GM18907 (cell line): ENCODE results near the gene GAB4.
"Not testable (repeated sequence)": the region's sequence is repeated elsewhere in the genome, so short reads cannot be mapped to it uniquely, and the experiment has no call there.

Experiments used
- ATAC-seq: cut with Tn5 transposase; IDR thresholded peaks from one replicate; pipeline ENCODE4 v1.9.1; 2021; ENCODE audit warnings: mild to moderate bottlenecking, moderate library complexity; ENCODE audit not compliant: unreplicated experiment

The GAB4 gene, protein sequence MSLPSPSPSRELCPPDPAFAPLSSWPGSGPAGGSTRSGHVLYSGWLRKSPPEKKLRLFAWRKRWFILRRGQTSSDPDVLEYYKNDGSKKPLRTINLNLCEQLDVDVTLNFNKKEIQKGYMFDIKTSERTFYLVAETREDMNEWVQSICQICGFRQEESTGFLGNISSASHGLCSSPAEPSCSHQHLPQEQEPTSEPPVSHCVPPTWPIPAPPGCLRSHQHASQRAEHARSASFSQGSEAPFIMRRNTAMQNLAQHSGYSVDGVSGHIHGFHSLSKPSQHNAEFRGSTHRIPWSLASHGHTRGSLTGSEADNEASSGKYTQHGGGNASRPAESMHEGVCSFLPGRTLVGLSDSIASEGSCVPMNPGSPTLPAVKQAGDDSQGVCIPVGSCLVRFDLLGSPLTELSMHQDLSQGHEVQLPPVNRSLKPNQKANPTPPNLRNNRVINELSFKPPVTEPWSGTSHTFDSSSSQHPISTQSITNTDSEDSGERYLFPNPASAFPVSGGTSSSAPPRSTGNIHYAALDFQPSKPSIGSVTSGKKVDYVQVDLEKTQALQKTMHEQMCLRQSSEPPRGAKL

GRCh38 chr22:17007852-17008731 lies at the start of gene GAB4:
TSS of gene GAB4 (minus strand) at chr22:17008222. CDS start at chr22:17008114, 108 bp downstream.
- no peak for ATAC-seq

GRCh38 chr22:17056807-17057206 lies 48.8 kb upstream of the GAB4 start:
- no peak for ATAC-seq

DNA sequence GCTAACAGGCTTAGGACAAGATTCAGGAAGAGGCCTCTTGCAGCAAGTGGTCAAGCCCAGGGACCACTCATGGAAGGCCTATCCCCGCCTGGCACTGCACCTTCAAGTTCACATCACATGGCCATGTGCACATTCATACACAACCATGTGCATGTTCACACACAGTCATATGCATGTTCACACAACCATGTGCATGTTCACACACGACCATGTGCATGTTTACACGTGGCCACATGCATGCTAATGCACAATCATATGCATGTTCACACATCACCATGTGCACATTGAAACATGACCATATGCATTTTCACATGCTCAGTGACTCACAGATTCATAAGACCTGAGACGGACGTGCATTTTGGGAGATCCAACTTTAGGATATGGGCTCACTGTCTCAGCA lies 48.0 kb upstream of the GAB4 start:
- ATAC-seq = no peak

GRCh38 chr22:17047656-17048055 lies 39.6 kb upstream of the GAB4 start:
- no peak for ATAC-seq

- no peak for ATAC-seq
These were observed 38.7 kb upstream of the GAB4 start for GRCh38 chr22:17046566-17047348.

- no peak for ATAC-seq
These were observed 35.5 kb upstream of the GAB4 start for GRCh38 chr22:17043521-17043920.

DNA sequence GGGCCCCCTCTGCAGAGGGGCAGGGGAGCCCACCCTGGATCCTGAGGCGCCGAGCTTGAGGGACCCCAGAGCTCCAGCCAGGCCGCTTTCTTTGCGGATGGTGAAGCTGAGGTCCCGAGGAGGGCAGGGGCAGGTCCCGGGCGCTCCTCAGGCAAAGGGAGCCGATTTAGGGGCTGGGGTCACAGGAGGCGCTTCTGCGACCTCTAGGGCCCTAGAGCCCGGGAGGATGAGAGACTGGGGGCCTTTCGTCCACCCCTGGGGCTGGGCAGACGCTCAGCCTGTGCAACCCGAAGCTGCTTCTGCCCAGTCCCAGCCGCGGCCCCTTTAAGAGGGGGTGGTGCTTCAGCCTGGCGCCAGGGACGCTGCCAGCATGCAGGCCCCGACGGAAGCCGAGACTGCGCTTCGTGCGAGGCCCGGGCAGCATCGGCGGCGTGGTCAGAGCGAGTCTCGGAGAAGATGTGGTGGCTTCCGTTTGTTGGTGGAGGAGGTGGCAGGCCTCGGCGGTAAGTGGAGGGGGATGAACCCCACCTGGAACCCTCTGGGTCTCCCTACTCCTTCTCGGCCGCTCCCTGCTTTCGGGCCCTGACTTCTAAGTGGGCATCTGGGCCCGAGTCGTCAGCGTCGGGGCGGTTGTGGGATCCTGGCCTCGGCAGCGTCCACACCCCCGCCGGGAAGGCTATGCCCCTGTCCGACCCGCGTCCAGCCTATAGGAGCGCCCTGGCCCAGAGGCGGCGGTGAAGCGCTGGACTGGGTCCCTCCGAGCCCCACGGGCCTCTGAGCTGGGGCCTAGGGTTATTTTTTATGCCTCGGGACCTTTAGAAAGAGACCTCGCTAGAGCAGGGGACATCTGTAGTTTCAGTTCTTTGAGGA lies 29.1 kb upstream of the GAB4 start:
- ATAC-seq = not testable (repeated sequence)

DNA sequence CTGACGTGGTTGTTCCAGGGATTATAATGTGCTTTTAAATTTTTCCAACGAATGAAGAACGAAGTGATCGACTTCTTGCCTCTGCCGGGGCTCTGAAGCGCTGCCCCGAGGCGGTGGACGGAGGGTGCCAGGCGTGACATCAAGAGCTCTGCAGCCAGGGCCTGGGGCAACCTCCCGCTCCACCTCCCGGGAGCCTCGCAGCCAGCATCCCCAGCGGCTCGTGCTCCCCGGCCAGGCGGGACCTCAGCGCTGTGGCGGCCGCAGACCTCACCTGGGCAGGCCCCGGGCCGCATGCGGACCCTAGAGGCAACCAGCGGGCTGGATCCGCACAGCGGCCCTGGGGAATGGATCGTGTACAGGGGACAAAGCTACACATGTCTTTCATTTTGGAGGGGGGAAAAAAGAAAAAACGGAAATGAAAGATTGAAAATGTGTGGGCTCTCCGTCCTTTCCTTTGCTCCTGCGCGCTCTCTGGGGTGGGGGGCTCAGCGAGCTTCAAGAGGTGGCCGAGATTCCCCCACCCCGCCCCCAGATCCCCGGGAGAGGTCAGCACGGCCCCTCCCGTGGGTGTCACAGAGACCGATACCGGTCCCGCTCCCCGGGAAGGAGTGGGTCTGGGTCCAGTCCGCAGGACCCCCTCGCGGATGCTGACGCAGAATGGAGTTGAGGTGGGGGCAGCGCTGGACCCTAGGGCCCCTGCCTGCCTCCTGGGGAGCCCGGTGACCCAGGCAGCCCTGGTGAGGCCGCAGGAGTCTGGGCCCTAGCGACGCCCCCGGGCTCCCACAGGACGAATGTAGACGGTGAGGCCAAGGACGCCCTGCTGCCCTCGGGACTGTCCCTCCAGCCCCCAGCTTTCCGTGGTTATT lies 28.2 kb upstream of the GAB4 start:
- ATAC-seq = not testable (repeated sequence)

GRCh38 chr22:17035246-17035645 lies 27.2 kb upstream of the GAB4 start:
- no peak for ATAC-seq

GRCh38 chr22:17034532-17034931 lies 26.5 kb upstream of the GAB4 start:
- not testable (repeated sequence) for ATAC-seq

GRCh38 chr22:17032277-17032676 lies 24.3 kb upstream of the GAB4 start:
- not testable (repeated sequence) for ATAC-seq

GRCh38 chr22:17024380-17024779 lies 16.4 kb upstream of the GAB4 start:
- not testable (repeated sequence) for ATAC-seq

GRCh38 chr22:17015552-17015951 lies 7.5 kb upstream of the GAB4 start:
- not testable (repeated sequence) for ATAC-seq

DNA sequence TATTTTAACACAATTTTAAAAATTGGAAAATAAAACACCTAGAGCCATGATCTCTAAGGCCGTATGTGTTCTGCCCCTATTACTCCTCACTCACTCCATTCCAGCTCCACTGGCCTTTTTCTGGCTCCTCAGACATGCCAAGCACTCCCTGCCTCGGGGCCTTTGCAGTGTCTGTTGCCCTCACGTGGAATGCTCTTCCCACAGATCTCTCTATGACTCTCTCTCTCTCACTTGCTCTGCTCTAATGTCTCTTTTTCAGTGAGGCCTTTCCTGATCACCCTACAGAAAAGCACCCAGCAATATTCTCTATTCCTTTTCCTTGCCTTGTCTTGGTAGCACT lies 6.0 kb upstream of the GAB4 start:
- not testable (repeated sequence) for ATAC-seq

GRCh38 chr22:17013396-17014100 lies 5.5 kb upstream of the GAB4 start:
- ATAC-seq = no peak

- ATAC-seq = no peak
These were observed 4.2 kb upstream of the GAB4 start for GRCh38 chr22:17012267-17012666.

DNA sequence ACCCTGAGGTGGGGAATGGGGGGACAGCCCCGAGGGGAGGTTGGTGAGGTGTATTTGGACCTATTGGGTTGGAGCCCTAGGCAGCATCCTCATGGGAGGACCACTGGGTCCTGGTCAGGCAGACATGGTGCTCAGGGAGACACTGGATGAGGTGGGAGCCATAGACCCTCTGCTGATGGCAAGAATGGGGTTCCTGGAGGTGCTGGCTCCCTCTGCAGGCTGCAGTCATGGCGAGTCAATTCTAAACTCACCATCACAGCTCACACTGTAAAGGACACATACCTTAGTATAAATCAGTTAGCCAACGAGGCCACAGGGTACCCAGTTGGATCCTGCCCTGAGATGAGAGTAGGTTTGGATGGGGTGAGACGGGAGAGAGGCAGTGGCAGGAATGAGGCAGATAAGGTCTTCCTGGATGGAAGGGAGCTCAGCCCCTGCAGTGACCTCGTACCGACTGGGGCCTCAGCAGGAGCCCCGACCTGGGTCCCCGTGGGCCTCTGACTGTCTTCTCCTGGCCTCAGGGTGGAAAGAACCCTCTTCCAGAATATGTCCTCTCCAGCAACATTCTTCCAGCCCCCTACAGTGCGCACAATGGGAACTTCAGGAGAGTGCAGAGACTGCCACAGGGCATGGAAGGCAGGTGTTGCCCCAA lies 1.7 kb upstream of the GAB4 start:
- ATAC-seq = no peak

GRCh38 chr22:17007257-17007656 lies 765 bp downstream of the GAB4 start:
- ATAC-seq = no peak
